ES-I3 (cell line): ENCODE results near the gene PRELP.

ENCODE experiments used
- H3K36me3 ChIP-seq: 2 replicates; pipeline ENCODE4 v1.6.1; 2013; ENCODE audit warnings: mild to moderate bottlenecking, low read length, control low read depth, moderate library complexity; ENCODE audit not compliant: insufficient read depth
- H3K4me1 ChIP-seq: 2 replicates; pipeline ENCODE4 v1.6.1; 2013; ENCODE audit warnings: mild to moderate bottlenecking, control low read depth, low read length; ENCODE audit not compliant: insufficient read depth
- H3K9ac ChIP-seq: 2 replicates; pipeline ENCODE4 v1.6.1; 2013; ENCODE audit warnings: low read depth, mild to moderate bottlenecking, low read length, moderate library complexity
- H3K9me3 ChIP-seq: 2 replicates; pipeline ENCODE4 v1.6.1; 2013; ENCODE audit warnings: mild to moderate bottlenecking, low read length, moderate library complexity; ENCODE audit not compliant: control insufficient read depth, insufficient read depth

The PRELP gene

DNA sequence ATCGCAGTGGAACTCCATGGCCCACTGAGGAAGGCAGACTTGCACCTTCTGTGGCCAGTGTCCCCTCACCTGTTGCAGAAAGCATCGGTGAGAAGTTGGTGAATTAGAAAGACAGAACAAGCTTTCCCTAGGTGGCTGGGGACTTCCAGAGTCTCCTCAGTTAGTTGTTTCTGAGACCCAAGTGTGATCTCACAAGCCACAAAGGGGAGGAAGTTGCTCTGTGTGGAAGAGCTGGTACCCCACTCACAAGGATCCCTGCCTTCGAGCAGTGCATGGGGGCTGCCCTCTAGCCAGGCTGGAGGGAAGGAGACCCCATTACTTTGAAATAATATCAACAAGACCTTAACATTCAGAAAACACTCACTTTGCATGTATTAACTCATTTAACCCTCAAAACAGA lies 2.1 kb downstream of the PRELP start:
- H3K9ac ChIP-seq, result no peak overlapping the region
- no peaks in the 10 kb centered on the region for H3K36me3 ChIP-seq
- peaks cover 20% of the 10 kb centered on the region for H3K4me1 ChIP-seq
- H3K9me3 ChIP-seq, result no peaks in the 10 kb centered on the region

DNA sequence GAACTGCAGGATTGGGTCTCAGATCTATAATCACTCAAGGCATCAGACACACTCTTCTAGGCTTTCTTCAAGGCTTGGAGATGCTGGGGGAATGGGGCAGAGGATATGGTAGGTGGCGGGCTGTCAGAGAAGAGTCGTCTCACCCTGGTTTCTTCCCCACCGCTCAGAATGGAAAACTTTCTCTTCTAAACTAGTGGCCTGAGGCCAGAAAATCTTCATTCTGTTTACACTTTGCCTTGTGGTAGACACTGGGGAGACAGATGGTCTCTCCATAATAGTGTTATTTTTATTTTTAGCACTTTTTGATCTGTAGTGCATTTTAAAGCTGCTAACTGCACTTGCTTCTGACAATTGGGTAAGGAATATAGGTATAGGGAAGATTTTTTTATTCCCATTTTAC lies 2.6 kb downstream of the PRELP start:
- H3K9me3 ChIP-seq, result no peaks in the 10 kb centered on the region
- peaks cover 20% of the 10 kb centered on the region for H3K4me1 ChIP-seq
- no peaks in the 10 kb centered on the region for H3K36me3 ChIP-seq
- no peak overlapping the region for H3K9ac ChIP-seq

DNA sequence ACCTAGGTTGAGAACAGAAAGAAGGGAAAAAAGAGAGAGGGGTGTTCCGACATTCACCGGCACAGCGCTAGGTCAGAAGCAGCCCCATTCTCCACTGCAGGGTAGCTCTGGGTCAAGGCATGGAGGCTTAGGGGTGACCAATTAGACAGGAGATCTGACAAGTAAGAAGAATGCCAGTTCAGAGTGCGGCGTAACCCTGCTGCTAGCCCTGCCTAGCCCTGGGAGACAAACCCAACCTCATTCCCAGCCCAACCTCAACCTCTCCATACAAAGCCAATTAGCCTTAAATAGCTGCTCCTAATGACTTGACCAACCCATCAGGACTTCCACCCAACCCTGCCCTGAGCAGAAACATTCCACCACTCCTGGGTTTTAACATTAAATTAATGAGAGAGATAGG lies 3.4 kb downstream of the PRELP start:
- Histone ChIP-seq H3K9me3 (no peaks in the 10 kb centered on the region), H3K9ac (no peak overlapping the region), H3K4me1 (peaks cover 20% of the 10 kb centered on the region), H3K36me3 (no peaks in the 10 kb centered on the region)

DNA sequence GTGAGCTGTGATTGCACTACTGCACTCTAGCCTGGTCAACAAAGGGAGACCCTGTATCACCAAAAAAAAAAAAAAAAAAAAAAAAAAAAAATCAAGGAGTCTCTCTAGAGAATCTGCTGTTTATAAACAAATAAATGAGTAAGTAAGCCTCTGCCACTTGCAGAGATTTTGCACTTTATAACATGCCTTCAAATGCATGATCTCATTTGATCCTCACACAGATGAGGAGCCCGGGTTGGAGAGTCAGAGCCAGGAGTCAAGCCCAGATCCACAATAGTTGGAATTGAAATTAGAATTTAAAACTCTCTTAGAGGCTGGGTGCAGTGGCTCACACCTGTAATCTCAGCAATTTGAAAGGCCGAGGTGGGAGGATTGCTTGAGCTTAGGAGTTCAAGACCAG lies 4.0 kb downstream of the PRELP start:
- Histone ChIP-seq H3K4me1 (peaks cover 20% of the 10 kb centered on the region), H3K9ac (no peak overlapping the region), H3K9me3 (no peaks in the 10 kb centered on the region), H3K36me3 (no peaks in the 10 kb centered on the region)

DNA sequence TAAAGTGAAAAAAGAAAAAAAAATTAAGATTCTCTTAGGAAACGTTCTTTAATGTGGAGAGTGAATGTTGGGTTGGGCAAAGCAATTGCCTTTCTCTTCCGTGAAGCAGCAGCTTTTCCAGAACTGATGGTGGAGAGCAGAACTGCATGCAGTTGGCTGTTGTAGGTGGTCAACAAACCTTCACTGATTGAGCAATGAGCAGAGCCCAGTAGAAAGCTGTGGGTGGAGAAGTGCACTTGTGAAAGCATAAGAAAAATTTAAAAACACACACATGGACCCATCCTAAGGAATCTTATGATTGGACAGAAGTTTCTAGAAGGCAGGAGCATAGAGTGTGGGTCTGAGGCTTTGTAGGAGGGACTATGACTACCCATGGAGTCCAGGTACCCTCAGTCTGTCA lies 4.5 kb downstream of the PRELP start:
- no peaks in the 10 kb centered on the region for H3K36me3 ChIP-seq
- no peak overlapping the region for H3K9ac ChIP-seq
- peaks cover 20% of the 10 kb centered on the region for H3K4me1 ChIP-seq
- no peaks in the 10 kb centered on the region for H3K9me3 ChIP-seq

DNA sequence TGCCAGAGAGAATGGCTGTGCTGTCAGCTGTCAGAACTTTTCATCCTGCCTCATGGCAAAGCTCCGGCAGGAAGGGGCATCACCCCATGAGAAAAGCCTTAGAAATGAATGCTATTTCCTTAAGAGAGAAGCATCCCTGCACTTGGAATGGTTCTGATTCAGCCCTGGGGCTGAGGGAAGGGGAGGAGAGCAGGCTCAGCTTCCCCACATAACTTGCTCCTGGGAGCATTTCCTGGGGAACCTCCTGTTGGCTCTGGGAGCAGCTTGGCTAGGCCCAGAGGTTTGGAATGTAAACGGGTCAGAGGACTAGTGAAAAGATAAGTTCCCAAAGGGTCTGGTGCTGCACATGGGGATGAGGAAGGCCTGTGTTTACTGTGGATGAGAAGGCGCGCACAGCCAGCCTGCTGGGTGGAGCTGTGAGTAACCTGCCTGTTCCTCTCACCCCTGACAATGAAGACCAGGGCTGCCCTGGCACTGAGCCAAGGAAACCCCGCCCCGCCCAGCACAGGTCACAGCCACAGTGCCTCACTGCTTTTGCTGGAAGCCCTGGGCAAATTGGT lies 5.0 kb downstream of the PRELP start:
- Histone ChIP-seq H3K4me1 (peaks cover 20% of the 10 kb centered on the region), H3K9ac (no peak overlapping the region), H3K36me3 (no peaks in the 10 kb centered on the region)

DNA sequence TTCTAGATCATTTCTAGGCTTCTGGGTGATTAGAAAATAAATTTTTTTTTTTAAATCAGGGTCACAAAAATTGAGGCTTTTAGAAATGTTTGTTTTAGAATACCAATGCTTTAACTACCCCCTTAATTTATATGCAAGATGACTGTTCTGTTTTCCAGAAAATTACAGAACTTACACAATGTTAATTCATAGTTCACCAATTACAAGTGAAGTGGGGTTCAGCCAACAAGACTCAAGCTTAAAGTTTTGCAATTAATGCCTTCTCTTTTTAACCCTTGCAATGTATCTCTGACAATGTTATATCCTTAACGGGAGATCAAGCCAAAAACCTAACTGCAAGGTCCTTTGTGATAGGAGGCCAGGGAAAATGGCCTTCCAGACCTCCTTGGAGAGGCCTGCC lies 5.6 kb downstream of the PRELP start:
- no peak overlapping the region for H3K9ac ChIP-seq
- no peaks in the 10 kb centered on the region for H3K9me3 ChIP-seq
- H3K36me3 ChIP-seq, result no peaks in the 10 kb centered on the region
- peaks cover 15% of the 10 kb centered on the region for H3K4me1 ChIP-seq

More for the DNA sequence above, 5.0 kb downstream of the PRELP start:
- H3K9me3 ChIP-seq, result no peaks in the 10 kb centered on the region

DNA sequence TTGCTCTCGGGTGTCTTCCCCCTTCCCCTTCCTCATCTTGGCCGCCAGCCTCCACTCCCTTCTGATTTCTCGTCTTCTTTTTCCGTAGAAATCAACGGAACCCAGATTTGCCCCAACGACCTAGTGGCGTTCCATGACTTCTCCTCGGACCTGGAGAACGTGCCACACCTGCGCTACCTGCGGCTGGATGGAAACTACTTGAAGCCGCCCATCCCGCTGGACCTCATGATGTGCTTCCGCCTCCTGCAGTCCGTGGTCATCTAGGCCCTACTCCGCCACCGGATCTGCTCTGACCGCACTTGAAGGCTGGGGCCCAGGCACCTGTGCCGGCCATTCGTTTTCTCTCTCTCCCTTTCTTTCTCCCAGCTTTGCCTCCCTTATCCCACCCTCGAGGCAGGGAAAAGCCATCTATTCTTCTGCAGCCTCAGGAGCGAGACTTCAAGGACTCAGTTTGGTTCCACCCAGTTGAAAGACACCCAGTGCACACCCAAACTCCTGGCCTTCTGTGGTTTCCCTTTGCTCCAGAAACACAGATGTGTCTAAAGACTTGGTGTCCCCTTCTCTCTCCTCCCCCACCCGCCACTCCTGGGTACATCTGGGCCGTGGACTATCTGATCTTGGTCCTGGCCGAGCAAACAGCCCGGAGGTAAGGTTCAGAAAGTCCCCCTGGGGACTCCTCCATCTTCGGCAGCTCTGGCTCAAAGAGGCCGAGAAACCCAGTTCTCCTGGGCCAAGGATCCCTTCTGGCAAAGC lies 11.2 kb downstream of the PRELP start:
- H3K9ac ChIP-seq, result peak overlapping the region; percentile 69
- no peaks in the 10 kb centered on the region for H3K9me3 ChIP-seq
- H3K36me3 ChIP-seq, result no peaks in the 10 kb centered on the region
- peaks cover 4% of the 10 kb centered on the region; the same call in 1 of the 2 replicates for H3K4me1 ChIP-seq

DNA sequence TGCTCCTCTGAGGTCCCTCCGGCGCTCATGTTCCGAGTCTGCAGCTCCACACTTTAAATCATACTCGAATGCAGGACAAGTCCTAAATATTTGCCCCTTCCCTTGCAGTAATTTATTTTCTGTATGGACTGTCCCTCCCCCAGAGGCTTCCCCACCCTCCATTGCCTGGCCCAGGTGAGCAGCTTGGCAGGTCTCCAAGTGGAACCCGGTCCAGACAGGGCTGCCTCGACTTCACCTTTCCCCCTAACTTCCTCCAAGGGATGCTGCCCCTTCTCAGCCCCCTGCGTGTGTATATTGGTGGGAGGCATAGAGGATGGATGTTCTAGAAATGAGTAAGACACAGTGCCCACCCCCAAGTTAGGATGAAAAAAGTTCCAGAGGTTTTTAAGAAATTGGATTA lies 12.9 kb downstream of the PRELP start:
- Histone ChIP-seq H3K9me3 (no peaks in the 10 kb centered on the region), H3K4me1 (peaks cover 4% of the 10 kb centered on the region; the same call in 1 of the 2 replicates), H3K36me3 (no peaks in the 10 kb centered on the region), H3K9ac (no peak overlapping the region)

DNA sequence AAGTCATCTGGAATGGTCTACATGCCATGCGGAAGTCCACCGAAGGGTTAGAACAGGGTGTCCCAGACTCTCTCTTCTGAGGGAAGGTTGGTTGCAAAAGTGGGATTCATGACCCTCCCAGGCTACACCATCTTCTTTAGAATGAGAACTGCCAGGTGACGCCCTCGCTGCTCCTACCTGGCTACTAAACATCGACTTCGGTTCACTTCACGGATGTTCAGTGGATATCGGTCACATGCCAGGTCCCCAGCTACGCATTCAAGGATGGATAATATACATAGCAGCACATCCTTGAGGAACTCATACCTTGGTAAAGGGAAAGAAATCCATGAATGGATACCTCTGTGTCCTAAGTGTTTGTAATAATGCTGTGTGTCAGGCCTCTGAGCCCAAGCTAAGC lies 15.0 kb downstream of the PRELP start:
- Histone ChIP-seq H3K4me1 (peaks cover 4% of the 10 kb centered on the region; the same call in 1 of the 2 replicates), H3K36me3 (no peaks in the 10 kb centered on the region), H3K9me3 (no peaks in the 10 kb centered on the region), H3K9ac (no peak overlapping the region)

DNA sequence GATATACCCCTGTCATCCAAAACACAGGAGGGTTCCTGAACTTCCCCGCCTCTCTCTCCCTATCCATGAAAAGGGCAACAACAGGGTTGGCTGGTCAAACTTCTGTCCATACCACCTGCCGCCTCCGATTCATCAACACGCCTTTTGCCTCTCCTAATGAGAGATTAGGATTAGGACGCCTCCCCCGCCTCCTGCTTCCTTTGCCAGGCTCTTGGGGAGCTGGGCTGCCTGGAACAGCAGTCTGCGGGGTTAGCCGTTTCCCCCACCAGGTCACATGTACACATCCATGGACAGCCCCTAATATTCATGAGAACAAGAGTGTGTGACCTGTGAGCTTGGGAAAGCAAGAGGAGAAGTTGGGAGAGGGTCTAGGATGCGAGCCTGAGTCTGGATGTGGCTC lies 16.1 kb downstream of the PRELP start:
- no peaks in the 10 kb centered on the region for H3K36me3 ChIP-seq
- peaks cover 4% of the 10 kb centered on the region; the same call in 1 of the 2 replicates for H3K4me1 ChIP-seq
- H3K9ac ChIP-seq, result no peak overlapping the region
- no peaks in the 10 kb centered on the region for H3K9me3 ChIP-seq

DNA sequence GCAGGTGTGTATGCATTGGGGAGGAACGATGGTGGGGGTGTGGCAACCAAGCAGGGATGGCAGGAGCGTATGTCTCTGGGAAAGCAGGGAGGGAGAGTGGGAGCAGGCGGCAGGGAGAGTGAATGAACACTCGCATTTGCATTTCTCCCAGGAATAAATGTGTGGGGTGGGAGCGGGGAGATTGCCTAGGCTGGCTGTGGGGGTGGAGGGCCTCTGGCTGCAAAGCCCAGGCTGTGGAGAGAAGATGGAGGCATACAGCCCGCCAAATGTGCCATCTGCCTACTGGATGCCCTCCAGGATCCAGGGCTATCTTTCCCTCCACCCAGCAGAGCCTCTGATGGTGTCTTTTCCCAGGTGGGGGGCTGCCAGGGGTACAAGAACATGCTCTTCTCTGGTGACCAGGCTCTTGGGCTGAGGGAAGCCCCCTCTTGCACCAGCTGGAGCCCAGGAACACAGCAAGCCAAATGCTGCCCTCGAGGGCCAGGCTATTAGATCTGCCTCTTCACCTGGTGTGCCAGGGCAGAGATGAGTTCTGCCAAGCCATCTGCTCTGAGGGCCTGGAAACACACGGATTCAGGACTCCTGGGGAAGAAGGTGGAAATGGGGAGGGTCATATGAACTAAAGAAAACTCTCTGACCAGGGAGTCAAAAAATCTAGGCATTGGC lies 16.6 kb downstream of the PRELP start:
- Histone ChIP-seq H3K9ac (no peak overlapping the region), H3K4me1 (peaks cover under 1% of the 10 kb centered on the region; the same call in 1 of the 2 replicates), H3K36me3 (no peaks in the 10 kb centered on the region), H3K9me3 (no peaks in the 10 kb centered on the region)

DNA sequence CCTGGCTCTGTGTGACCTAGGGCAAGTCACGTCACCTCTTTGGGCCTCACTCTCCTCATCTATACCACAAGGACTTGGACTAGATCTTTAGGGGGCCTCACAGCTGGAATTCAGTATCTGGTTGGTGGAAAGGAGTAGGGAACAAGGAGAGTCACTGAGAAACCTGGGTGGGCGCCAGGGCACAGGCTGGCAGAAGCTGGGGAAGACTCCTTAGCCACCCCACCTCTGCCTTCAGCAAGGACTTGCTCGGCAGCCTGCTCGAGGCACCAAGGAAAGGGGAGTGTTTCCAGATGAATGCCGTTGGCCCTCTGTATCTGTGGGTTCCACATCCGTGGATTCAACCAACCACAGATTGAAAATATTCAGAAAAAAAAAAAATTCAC lies 17.1 kb downstream of the PRELP start:
- H3K4me1 ChIP-seq, result no peaks in the 10 kb centered on the region; the same call in 1 of the 2 replicates
- no peak overlapping the region for H3K9ac ChIP-seq
- H3K9me3 ChIP-seq, result no peaks in the 10 kb centered on the region
- no peaks in the 10 kb centered on the region for H3K36me3 ChIP-seq

DNA sequence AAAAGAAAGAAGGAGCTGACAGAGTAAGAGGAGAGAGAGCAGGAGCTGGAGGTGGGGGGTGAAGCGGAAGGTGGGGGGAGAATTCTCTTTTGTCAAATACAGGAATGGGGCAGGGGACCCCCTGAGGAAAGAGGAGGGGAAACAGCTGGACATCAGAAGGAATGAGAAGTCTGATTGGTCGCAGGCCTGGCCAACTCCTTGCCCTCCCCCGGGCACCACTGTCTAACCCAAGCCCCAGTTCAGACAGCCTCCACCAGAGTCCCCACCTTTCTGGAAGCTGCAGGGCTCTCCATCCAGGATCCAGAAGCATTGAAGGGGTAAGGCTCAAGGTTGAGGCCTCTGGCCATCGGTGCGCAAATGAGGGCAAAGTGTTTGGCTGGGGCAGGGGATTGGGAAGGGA lies 18.3 kb downstream of the PRELP start, which contains the start of gene OPTC:
Gene OPTC, plus strand, starts transcription at position 253 of the 400 bp plus-strand sequence. CDS start 1,853 bp downstream, outside the sequence.
- Histone ChIP-seq H3K36me3 (no peaks in the 10 kb centered on the region), H3K4me1 (no peaks in the 10 kb centered on the region; the same call in 1 of the 2 replicates), H3K9ac (no peak within 1 kb of the TSS), H3K9me3 (no peaks in the 10 kb centered on the region)

DNA sequence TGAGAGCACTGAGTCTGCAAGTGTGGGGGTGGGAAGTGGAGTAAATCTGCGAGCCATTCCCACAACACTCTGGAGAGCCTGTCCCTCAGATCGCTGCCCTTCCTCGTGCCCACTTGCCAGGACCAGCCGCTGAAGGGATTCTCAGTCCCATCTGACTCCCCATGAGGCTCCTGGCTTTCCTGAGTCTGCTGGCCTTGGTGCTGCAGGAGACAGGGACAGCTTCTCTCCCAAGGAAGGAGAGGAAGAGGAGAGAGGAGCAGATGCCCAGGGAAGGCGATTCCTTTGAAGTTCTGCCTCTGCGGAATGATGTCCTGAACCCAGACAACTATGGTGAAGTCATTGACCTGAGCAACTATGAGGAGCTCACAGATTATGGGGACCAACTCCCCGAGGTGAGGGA lies 20.2 kb downstream of the PRELP start:
- H3K9ac ChIP-seq, result no peak overlapping the region
- H3K4me1 ChIP-seq, result no peaks in the 10 kb centered on the region; the same call in 1 of the 2 replicates
- H3K9me3 ChIP-seq, result no peaks in the 10 kb centered on the region
- H3K36me3 ChIP-seq, result no peaks in the 10 kb centered on the region
